Endothelial cell of umbilical vein (primary cell): ENCODE results near the gene NRXN3. TPM values are rescaled to one million over a fixed set of nuclear protein-coding genes. Genes with fewer than 3 reads are reported as not detected.

ENCODE experiments used
- BruUV-seq: library from RNA; stranded (reverse); fragments of 400-500 nt; replicated peaks from 2 replicates; lab custom pipeline; 2021; lab: Mats Ljungman, UMichigan
- CTCF ChIA-PET: fragments of 300-600, 350-600 bp; sonication (Branson Sonifier 250); formaldehyde crosslinking; loops from one replicate; lab custom pipeline; 2021; ENCODE audit warnings: antibody characterized with exemption, inconsistent platforms; lab: Charles Lee
- POLR2A ChIA-PET: fragments of 300-600, 350-600 bp; sonication (Branson Sonifier 250); formaldehyde crosslinking; loops from one replicate; lab custom pipeline; 2021; ENCODE audit warnings: antibody characterized with exemption, inconsistent platforms; lab: Charles Lee
- DNase-seq: peaks from one replicate; pipeline ENCODE4 v3.0.0-alpha.2; 2011; ENCODE audit warnings: low read depth, low spot score
- FAIRE-seq: peaks from 2 replicates; lab custom pipeline; 2011; peaks lifted over from hg19 to GRCh38; lab: Jason Lieb, UNC
- H2AFZ ChIP-seq: 2 replicates; pipeline ENCODE4 v1.6.0; 2012; ENCODE audit warnings: low read depth, low read length, control low read depth, inconsistent platforms
- H3K27ac ChIP-seq: 2 replicates; pipeline ENCODE4 v1.5.1; 2011; ENCODE audit warnings: low read depth, mild to moderate bottlenecking, control low read depth, low read length, moderate library complexity; ENCODE audit not compliant: insufficient read depth
- H3K27me3 ChIP-seq, 2 experiments: 2 replicates each; pipeline versions ENCODE4 v1.6.0 to v1.6.1; 2011; ENCODE audit warnings: low read length in 2 of 2, mixed read lengths in 1 of 2; ENCODE audit not compliant: control insufficient read depth in 2 of 2, insufficient read depth in 2 of 2
- H3K36me3 ChIP-seq, 2 experiments: 2 replicates in 1 of 2; 3 replicates in 1 of 2; pipeline ENCODE4 v1.5.1; 2011; ENCODE audit warnings: low read length in 2 of 2, mild to moderate bottlenecking in 1 of 2, moderate library complexity in 1 of 2; ENCODE audit not compliant: control insufficient read depth in 2 of 2, insufficient read depth in 2 of 2; ENCODE audit errors: extremely low read depth in 1 of 2
- H3K4me1 ChIP-seq: 3 replicates; pipeline ENCODE4 v1.5.1; 2011; ENCODE audit warnings: mild to moderate bottlenecking, low read length; ENCODE audit not compliant: control insufficient read depth, insufficient read depth; ENCODE audit errors: extremely low read depth
- H3K4me2 ChIP-seq: 2 replicates; pipeline ENCODE4 v1.6.1; 2011; ENCODE audit warnings: low read length, control low read depth, mixed read lengths; ENCODE audit not compliant: insufficient read depth
- H3K4me3 ChIP-seq, 3 experiments: fragments of 200-600 bp in 1 of 3; sonication (generic), shearing (Covaris generic) in 1 of 3; replicated peaks in 1 of 3; 2 replicates each; pipeline ENCODE4 v1.5.1; 2011 to 2016; ENCODE audit warnings: control low read depth in 3 of 3, low read length in 3 of 3, mild to moderate bottlenecking in 2 of 3, inconsistent platforms in 1 of 3, low read depth in 1 of 3, moderate library complexity in 1 of 3; ENCODE audit not compliant: insufficient read depth in 1 of 3
- H3K79me2 ChIP-seq: 2 replicates; pipeline ENCODE4 v1.6.0; 2012; ENCODE audit warnings: low read length, inconsistent platforms; ENCODE audit not compliant: control insufficient read depth, insufficient read depth
- H3K9ac ChIP-seq: replicated peaks from 2 replicates; pipeline ENCODE3; 2011; ENCODE audit warnings: low read length, control low read depth; ENCODE audit not compliant: insufficient read depth; ENCODE audit errors: extremely low read depth
- H3K9me1 ChIP-seq: replicated peaks from 3 replicates; pipeline ENCODE4 v1.6.0; 2011; ENCODE audit warnings: mild to moderate bottlenecking, low read length; ENCODE audit not compliant: control insufficient read depth, insufficient read depth; ENCODE audit errors: extremely low read depth
- H3K9me3 ChIP-seq: replicated peaks from 2 replicates; pipeline ENCODE4 v1.5.1; 2012; ENCODE audit warnings: low read length, inconsistent platforms; ENCODE audit not compliant: control insufficient read depth, insufficient read depth
- H4K20me1 ChIP-seq: replicated peaks from 2 replicates; pipeline ENCODE3; 2011; ENCODE audit warnings: mild to moderate bottlenecking, low read length; ENCODE audit not compliant: control insufficient read depth, insufficient read depth; ENCODE audit errors: extremely low read depth
- CTCF ChIP-seq, 2 donors: IDR thresholded peaks; 1 replicate in 1 of 2; 2 replicates in 1 of 2; pipeline ENCODE4 v1.5.1; 2011; ENCODE audit warnings: low read length in 2 of 2, mild to moderate bottlenecking in 2 of 2, moderate library complexity in 2 of 2, control low read depth in 1 of 2, inconsistent platforms in 1 of 2, low read depth in 1 of 2; ENCODE audit not compliant: insufficient read depth in 1 of 2; ENCODE audit errors: extremely low read depth in 1 of 2
- EZH2 ChIP-seq: IDR thresholded peaks from 2 replicates; pipeline ENCODE4 v1.6.1; 2012; ENCODE audit warnings: borderline replicate concordance, low read depth, mild to moderate bottlenecking, moderate library complexity, low read length, inconsistent platforms; ENCODE audit not compliant: severe bottlenecking
- FOS ChIP-seq: IDR thresholded peaks from 2 replicates; pipeline ENCODE4 v1.6.1; 2011; ENCODE audit warnings: mild to moderate bottlenecking, low read length, moderate library complexity, borderline replicate concordance; ENCODE audit not compliant: insufficient read depth
- GATA2 ChIP-seq: IDR thresholded peaks from 2 replicates; pipeline ENCODE4 v1.7.0; 2011; ENCODE audit warnings: low read depth, mild to moderate bottlenecking, moderate library complexity, mixed read lengths, low read length; ENCODE audit not compliant: insufficient read length, insufficient read depth
- JUN ChIP-seq: IDR thresholded peaks from 2 replicates; pipeline ENCODE4 v1.6.1; 2011; ENCODE audit warnings: borderline replicate concordance, low read depth; ENCODE audit not compliant: insufficient read length, insufficient read depth
- MAX ChIP-seq: IDR thresholded peaks from 2 replicates; pipeline ENCODE4 v1.6.1; 2011; ENCODE audit not compliant: insufficient read depth, insufficient read length
- MYC ChIP-seq: IDR thresholded peaks from one replicate; pipeline ENCODE4 v1.6.1; 2011; ENCODE audit warnings: mild to moderate bottlenecking, low read depth, low read length
- POLR2A ChIP-seq: IDR thresholded peaks from 2 replicates; pipeline ENCODE4 v1.6.1; 2012; ENCODE audit warnings: low read depth, mild to moderate bottlenecking, control low read depth, low read length
- POLR2AphosphoS5 ChIP-seq: IDR thresholded peaks from 2 replicates; pipeline ENCODE4 v1.6.1; 2012; ENCODE audit warnings: low read depth, mild to moderate bottlenecking, control low read depth, low read length, moderate library complexity; ENCODE audit not compliant: insufficient read depth
- dilution Hi-C: fragments of 300-500 bp; cut with MboI; formaldehyde crosslinking; loops from one replicate; pipeline ENCODE4 v1.15.0; 2019; ENCODE audit warnings: low sequenced_read_pairs; ENCODE audit not compliant: extremely low pct_ligation_motif_present
- intact Hi-C: fragments of 100-400 bp; cut with micrococcal nuclease; formaldehyde crosslinking; loops from one replicate; pipeline ENCODE4 v1.10.0; 2022
- polyA plus RNA-seq, 4 experiments: library from polyadenylated mRNA; depleted of rRNA in 3 of 4; stranded (reverse) in 3 of 4; unstranded in 1 of 4; fragments of >200 nt; gene quantifications; 2 replicates each; pipeline versions ENCODE4 v1.2.1 to v1.2.3, GENCODE V29; 2011 to 2012; ENCODE audit warnings: missing spikeins in 1 of 4
- total RNA-seq: library from RNA; stranded (reverse); gene quantifications from 2 replicates; pipeline ENCODE4 v1.2.3, GENCODE V29; 2021

NRXN3 gene
- total and polyA plus RNA-seq, 2 donors (not counting 3 experiments of a cell fraction or from before 2014, with no cell fraction given) = 0.72 to 4.2 TPM

- FAIRE-seq (no peak), DNase-seq (no peak)
- Histone ChIP-seq H3K36me3 (no peaks in the 10 kb centered on the region), H3K4me1 (no peaks in the 10 kb centered on the region), H3K9me3 (no peaks in the 10 kb centered on the region), H3K9me1 (no peaks in the 10 kb centered on the region), H3K27ac (no peak overlapping the region), H3K79me2 (no peaks in the 10 kb centered on the region), H3K27me3 (no peaks in the 10 kb centered on the region), H3K4me2 (no peak overlapping the region), H4K20me1 (no peaks in the 10 kb centered on the region), H2AFZ (no peak overlapping the region), H3K9ac (no peak overlapping the region), H3K4me3 (no peak overlapping the region)
- intact Hi-C loops = no loop called here
- ChIA-PET CTCF (no interaction called here), POLR2A (no interaction called here)
- TF ChIP-seq GATA2 = no peak
- no peak for TF ChIP-seq EZH2
- TF ChIP-seq FOS = no peak
- dilution Hi-C loops = no loop called here
- no TSS peak for BruUV-seq
Observed at GRCh38 chr14:79704041-79704807, 1534.1 kb downstream of the NRXN3 start.

GRCh38 chr14:79705126-79705894 lies 1535.1 kb downstream of the NRXN3 start:
- Histone ChIP-seq H3K4me3 (no peak overlapping the region), H3K4me2 (no peak overlapping the region), H3K9me1 (no peaks in the 10 kb centered on the region), H2AFZ (no peak overlapping the region), H3K9ac (no peak overlapping the region), H3K9me3 (no peaks in the 10 kb centered on the region), H3K36me3 (no peaks in the 10 kb centered on the region), H3K27ac (no peak overlapping the region), H3K27me3 (no peaks in the 10 kb centered on the region), H4K20me1 (no peaks in the 10 kb centered on the region), H3K79me2 (no peaks in the 10 kb centered on the region), H3K4me1 (no peaks in the 10 kb centered on the region)
- BruUV-seq = no TSS peak
- no peak for TF ChIP-seq FOS
- TF ChIP-seq MYC = no peak
- no peak for TF ChIP-seq JUN
- no peak for TF ChIP-seq EZH2
- no peak for TF ChIP-seq CTCF (IDR thresholded peaks at IDR 0.05; ENCODE audit: extremely low read depth in 1 of 2, insufficient read depth in 1 of 2, low read depth in 1 of 2, low read length in 2 of 2)
- no peak for TF ChIP-seq MAX
- TF ChIP-seq GATA2 = no peak
- no peak for TF ChIP-seq POLR2AphosphoS5
- TF ChIP-seq POLR2A = no peak
- DNase-seq (no peak), FAIRE-seq (no peak)
- ChIA-PET CTCF (no interaction called here), POLR2A (no interaction called here)
- dilution Hi-C loops (no loop called here), intact Hi-C loops (no loop called here)
